ENCODE results near the gene FFAR4.

- TF ChIP-seq POLR2A (IDR thresholded peaks at IDR 0.05; ENCODE audit: low read length) (no peak), GATA1 (IDR thresholded peaks at IDR 0.05; ENCODE audit: low read depth, low read length) (no peak)
Observed at GRCh38 chr10:93599778-93600177, 33.3 kb downstream of the FFAR4 start.
